PFSK-1 (cell line): ENCODE data around the gene OR51B4.

Experiments
- FOXP2 ChIP-seq: optimal IDR thresholded peaks from 2 replicates; pipeline ENCODE3; 2011; ENCODE audit warnings: borderline replicate concordance, control low read depth, inconsistent platforms; ENCODE audit not compliant: insufficient read depth; ENCODE audit errors: extremely low read length, extremely low read depth
- POLR2AphosphoS5 ChIP-seq: IDR thresholded peaks from 2 replicates; pipeline ENCODE4 v1.6.1; 2012; ENCODE audit warnings: low read depth, mild to moderate bottlenecking, control low read depth, low read length, moderate library complexity
- REST ChIP-seq, 2 experiments: IDR thresholded peaks; 2 replicates each; pipeline versions ENCODE4 v1.6.1 to v1.8.0; 2011 to 2012; ENCODE audit warnings: low read depth in 2 of 2, low read length in 2 of 2, control low read depth in 1 of 2, inconsistent platforms in 1 of 2, mild to moderate bottlenecking in 1 of 2, moderate library complexity in 1 of 2; ENCODE audit not compliant: insufficient read depth in 1 of 2
- SIN3A ChIP-seq: IDR thresholded peaks from 2 replicates; pipeline ENCODE4 v1.6.1; 2012; ENCODE audit warnings: mild to moderate bottlenecking, low read length, moderate library complexity, borderline replicate concordance; ENCODE audit not compliant: insufficient read depth
- TAF1 ChIP-seq: IDR thresholded peaks from 2 replicates; pipeline ENCODE4 v1.6.1; 2012; ENCODE audit warnings: low read length, control low read depth, borderline replicate concordance; ENCODE audit not compliant: insufficient read depth

Gene OR51B4

GRCh38 chr11:5252919-5253265, 48.9 kb downstream of the OR51B4 start:
- TF ChIP-seq REST (IDR thresholded peaks at IDR 0.05; ENCODE audit: insufficient read depth in 1 of 2, low read depth in 2 of 2, low read length in 2 of 2) (no peak), TAF1 (no peak), POLR2AphosphoS5 (no peak), SIN3A (no peak), FOXP2 (no peak)

GRCh38 chr11:5252192-5252918, 49.4 kb downstream of the OR51B4 start:
- TF ChIP-seq FOXP2 (no peak), POLR2AphosphoS5 (no peak), SIN3A (no peak), TAF1 (no peak), REST (IDR thresholded peaks at IDR 0.05; ENCODE audit: insufficient read depth in 1 of 2, low read depth in 2 of 2, low read length in 2 of 2) (no peak)

- TF ChIP-seq SIN3A = no peak
- TF ChIP-seq FOXP2 = no peak
- TF ChIP-seq POLR2AphosphoS5 = no peak
- no peak for TF ChIP-seq REST (IDR thresholded peaks at IDR 0.05; ENCODE audit: insufficient read depth in 1 of 2, low read depth in 2 of 2, low read length in 2 of 2)
- TF ChIP-seq TAF1 = no peak
These were observed 50.0 kb downstream of the OR51B4 start for GRCh38 chr11:5251746-5252145.
